ENCODE results near the gene CCDC88B. TPM values are rescaled to one million over a fixed set of nuclear protein-coding genes. Genes with fewer than 3 reads are reported as not detected.

CCDC88B gene
- total and polyA plus RNA-seq, 4 donors = 3.5 to 4.9 (median 4.0) TPM

- Histone ChIP-seq H3K9me3 (ENCODE audit: control insufficient read depth in 4 of 4, low read length in 3 of 4) (no peaks in the 10 kb centered on the region), H3K4me1 (ENCODE audit: control insufficient read depth in 4 of 4, insufficient read depth in 4 of 4, low read length in 3 of 4) (no peaks in the 10 kb centered on the region), H3K4me3 (ENCODE audit: low read depth in 1 of 3, low read length in 3 of 3) (no peak overlapping the region), H3K27me3 (ENCODE audit: control insufficient read depth in 4 of 4, insufficient read depth in 4 of 4, low read length in 3 of 4) (no peaks in the 10 kb centered on the region), H3K9ac (ENCODE audit: low read depth in 1 of 2, low read length in 2 of 2) (no peak overlapping the region), H3K27ac (ENCODE audit: low read depth in 1 of 2, low read length in 2 of 2) (no peak overlapping the region), H3K36me3 (ENCODE audit: control insufficient read depth in 4 of 4, insufficient read depth in 3 of 4, low read depth in 1 of 4, low read length in 3 of 4) (peaks cover 23 to 35% (median 25%) of the 10 kb centered on the region in 4 donors)
- DNase-seq (ENCODE audit: low spot score) = no peak
- TF ChIP-seq ZBTB33 (IDR thresholded peaks at IDR 0.05) (no peak), GABPA (IDR thresholded peaks at IDR 0.05 in 1 of 2, conservative IDR thresholded peaks at IDR 0.05 in 1 of 2) (no peak), EGR1 (IDR thresholded peaks at IDR 0.05; ENCODE audit: low read depth in 2 of 2) (no peak), JUND (IDR thresholded peaks at IDR 0.05) (no peak), SP1 (IDR thresholded peaks at IDR 0.05) (no peak), REST (IDR thresholded peaks at IDR 0.05) (no peak), YY1 (IDR thresholded peaks at IDR 0.05) (no peak), ATF3 (IDR thresholded peaks at IDR 0.05) (no peak), HNF4G (IDR thresholded peaks at IDR 0.05) (no peak), HNF4A (conservative IDR thresholded peaks at IDR 0.05) (no peak), NR2F2 (IDR thresholded peaks at IDR 0.05) (no peak), MAX (IDR thresholded peaks at IDR 0.05) (no peak), CTCF (IDR thresholded peaks at IDR 0.05; ENCODE audit: low read depth, low read length, missing input control) (no peak), TAF1 (conservative IDR thresholded peaks at IDR 0.05) (no peak), RAD21 (IDR thresholded peaks at IDR 0.05) (no peak), RXRA (IDR thresholded peaks at IDR 0.05) (no peak), FOXA2 (IDR thresholded peaks at IDR 0.05) (no peak), FOXA1 (IDR thresholded peaks at IDR 0.05) (no peak)
- WGBS = 93% methylated on average over 46 of the region's 46 CpGs
Measured at GRCh38 chr11:64367931-64368672, 28.1 kb downstream of the CCDC88B start.

All from liver (tissue), 9 donors.